Tibial nerve (tissue), 3 donors: ENCODE results near the gene RNF6.

Experiments used
- POLR2A ChIP-seq, 2 donors: fragments of 450-650 bp; IDR thresholded peaks; one replicate each; pipeline ENCODE4 v1.6.1; 2017; ENCODE audit warnings: antibody characterized with exemption in 2 of 2, mild to moderate bottlenecking in 2 of 2, moderate library complexity in 2 of 2
- TF ChIP-seq, protein P1 (sequence below), 5 experiments: fragments of 200-600 bp in 3 of 5; fragments of 450-650 bp in 2 of 5; sonication (generic) in 3 of 5; IDR thresholded peaks; one replicate each; pipeline ENCODE4 v1.5.1; 2016 to 2019; ENCODE audit warnings: antibody characterized with exemption in 5 of 5, mild to moderate bottlenecking in 3 of 5, moderate library complexity in 2 of 5

DNA sequence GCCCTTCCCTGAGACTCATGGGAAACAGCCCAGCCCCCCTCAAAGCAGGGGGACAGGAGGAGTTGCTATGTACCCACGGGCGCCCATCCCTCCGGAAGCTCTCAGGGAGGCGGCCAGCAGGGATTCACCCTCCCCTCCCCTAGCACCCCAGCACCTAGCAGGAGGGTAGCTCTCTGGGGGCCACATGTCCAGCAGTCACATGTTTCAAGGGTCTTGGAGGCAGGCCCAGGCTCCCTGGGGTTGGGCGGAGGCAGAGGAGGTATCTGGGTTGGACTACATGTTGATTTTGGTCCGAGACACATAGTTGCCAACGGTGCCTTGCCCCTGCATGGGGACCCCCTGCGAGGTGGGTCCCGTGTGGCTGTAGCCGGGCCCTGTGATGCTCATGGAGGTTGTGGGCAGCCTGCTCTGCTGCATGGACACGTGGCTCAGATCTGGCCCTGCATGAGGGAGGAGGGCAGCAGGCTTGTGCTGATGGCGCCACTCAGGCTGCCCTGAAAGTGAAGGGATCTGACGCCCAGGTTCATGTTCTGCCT, 7.0 kb upstream of the RNF6 start:
- TF ChIP-seq, protein P1, sequence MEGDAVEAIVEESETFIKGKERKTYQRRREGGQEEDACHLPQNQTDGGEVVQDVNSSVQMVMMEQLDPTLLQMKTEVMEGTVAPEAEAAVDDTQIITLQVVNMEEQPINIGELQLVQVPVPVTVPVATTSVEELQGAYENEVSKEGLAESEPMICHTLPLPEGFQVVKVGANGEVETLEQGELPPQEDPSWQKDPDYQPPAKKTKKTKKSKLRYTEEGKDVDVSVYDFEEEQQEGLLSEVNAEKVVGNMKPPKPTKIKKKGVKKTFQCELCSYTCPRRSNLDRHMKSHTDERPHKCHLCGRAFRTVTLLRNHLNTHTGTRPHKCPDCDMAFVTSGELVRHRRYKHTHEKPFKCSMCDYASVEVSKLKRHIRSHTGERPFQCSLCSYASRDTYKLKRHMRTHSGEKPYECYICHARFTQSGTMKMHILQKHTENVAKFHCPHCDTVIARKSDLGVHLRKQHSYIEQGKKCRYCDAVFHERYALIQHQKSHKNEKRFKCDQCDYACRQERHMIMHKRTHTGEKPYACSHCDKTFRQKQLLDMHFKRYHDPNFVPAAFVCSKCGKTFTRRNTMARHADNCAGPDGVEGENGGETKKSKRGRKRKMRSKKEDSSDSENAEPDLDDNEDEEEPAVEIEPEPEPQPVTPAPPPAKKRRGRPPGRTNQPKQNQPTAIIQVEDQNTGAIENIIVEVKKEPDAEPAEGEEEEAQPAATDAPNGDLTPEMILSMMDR (IDR thresholded peaks at IDR 0.05): no peak
- TF ChIP-seq POLR2A (IDR thresholded peaks at IDR 0.05): no peak
